Thoracic aorta endothelial cell (primary cell): ENCODE measurements around the gene HIP1. TPM values are rescaled to one million over a fixed set of nuclear protein-coding genes. Genes with fewer than 3 reads are reported as not detected.

ENCODE experiments used
- small RNA-seq: library from RNA; depleted of rRNA; stranded (forward); fragments of <200 nt; gene quantifications from one replicate; pipeline ENCODE3, GENCODE V24; 2012
- total RNA-seq: library from RNA; depleted of rRNA; stranded (reverse); fragments of >200 nt; gene quantifications from 2 replicates; pipeline ENCODE4 v1.2.3, GENCODE V29; 2012

The HIP1 gene
- total RNA-seq, result 20.7 and 43.2 TPM in 2 replicates

DNA sequence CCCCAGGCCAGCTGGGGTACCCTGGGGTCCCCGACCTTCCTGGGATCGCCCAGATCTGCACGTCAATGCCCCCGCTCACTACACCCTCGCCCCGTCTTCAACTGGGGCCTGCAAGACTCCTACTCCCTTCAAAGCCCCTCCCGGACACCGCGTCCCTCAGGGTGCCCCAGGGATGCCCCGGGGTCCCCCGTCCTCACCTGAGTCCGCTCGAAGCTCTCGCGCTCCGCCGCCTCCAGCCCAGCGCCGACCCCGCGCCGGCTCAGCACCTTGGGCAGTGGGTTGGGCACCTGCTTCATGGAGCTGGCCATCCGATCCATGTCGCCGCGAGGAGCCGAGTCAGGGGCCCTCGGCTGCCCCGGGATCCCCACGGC lies at the start of gene HIP1:
HIP1 (minus strand) TSS at position 338 of the 371 bp plus-strand sequence; CDS start at position 317, 21 bp downstream.

DNA sequence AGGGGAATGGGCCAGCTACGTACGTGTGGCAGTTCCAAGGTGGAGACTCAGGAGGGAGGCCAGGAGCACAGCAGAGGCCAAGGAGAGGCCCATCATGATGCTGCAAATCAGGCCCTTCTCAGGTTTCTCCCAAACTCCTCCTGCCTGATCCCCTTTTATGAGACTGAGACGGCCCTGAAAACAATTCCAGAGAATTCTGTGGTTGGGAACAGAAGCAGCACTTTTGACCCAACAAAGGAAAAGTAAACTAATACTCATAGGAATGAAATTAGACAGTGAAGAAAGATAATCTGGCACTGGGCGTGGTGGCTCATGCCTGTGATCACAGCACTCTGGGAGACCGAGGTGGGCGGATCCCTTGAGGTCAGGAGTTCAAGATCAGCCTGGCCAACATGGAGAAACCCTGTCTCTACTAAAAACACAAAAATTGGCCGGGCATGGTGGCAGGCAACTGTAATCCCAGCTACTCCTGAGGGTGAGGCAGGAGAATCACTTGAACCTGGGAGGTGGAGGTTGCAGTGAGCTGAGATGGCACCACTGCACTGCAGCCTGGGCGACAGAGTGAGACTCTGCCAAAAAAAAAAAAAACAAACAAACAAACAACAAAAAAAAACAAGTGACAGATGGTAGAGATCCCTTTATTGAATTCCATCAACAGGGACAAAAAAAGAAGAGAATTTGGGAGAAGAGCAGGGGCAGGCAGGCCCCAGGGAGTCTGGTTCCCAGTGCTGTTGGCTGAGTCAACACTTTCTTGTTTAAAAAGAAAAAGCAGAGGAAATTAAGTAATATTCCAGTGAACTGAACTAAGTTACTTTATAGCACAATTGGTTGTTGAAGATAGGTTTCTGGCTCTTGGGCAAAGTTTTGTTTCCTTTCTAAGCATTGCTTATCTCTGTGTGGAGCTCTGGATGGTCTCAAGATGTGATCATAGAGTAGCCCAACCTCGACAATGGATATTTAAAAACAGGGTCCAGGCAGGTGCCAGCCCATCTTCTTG lies 33.6 kb upstream of the HIP1 start, which contains the start of gene CCL26:
CCL26 (minus strand) TSS at position 131 of the 997 bp plus-strand sequence; CDS start at position 96, 35 bp downstream.

DNA sequence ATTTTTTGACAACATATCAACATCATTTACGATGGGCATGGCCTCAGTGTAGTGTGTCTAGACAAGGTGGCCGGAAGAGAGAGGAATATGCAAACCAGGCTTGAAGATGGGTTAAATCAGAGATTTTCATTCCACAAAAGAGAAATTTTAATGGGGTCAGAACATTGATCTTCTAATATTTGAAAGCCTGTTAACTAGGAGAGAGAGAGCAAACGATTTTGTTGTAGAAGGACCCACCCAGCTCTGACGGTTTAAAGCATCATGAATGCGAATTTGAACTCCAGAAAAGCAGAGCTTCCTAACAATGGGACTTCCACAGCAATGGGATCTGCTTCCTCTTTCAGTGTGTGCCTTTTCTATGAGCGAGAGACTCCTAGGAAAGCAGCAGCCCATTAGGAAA lies 246.7 kb downstream of the HIP1 start, which contains the start of gene SPDYE5:
SPDYE5 (plus strand) TSS at position 301 of the 400 bp plus-strand sequence. CDS start 1,728 bp downstream, outside the sequence.

DNA sequence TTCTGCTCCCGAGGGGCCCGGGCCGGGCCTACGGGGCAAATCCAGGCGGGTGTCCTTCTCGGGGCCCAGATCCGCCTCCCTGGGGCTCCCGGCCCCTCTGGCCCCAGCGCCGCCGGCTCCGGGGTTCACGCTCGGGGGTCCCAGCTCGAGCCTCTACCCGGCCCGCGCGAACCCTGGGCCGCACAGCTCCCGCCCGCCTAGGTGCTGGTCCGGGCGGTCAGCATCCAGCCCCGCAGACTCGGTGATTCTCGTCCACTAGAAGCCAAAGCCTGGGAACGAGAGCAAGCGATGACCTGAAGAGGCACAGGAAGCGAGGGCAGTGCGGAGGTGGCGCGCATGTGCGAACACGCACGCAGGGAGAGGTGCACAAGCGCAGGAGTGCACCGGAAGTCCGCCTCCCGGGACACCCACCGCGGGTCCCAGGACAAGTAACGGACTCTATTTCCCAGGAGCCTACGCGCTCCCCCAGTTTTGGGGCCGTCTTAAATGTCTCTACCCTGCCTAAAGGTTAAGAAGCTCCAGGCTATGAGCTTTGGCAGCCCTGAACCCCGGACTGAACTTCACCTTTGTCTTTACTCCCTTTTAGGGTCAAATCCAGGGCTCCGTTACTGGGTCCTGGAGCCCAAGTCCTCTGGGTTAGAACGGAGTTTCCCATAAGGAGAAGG lies 252.6 kb downstream of the HIP1 start, which contains the start of gene POM121C:
POM121C (minus strand) TSS at position 321 of the 665 bp plus-strand sequence. CDS start 44,803 bp downstream, outside the sequence.

Small RNA genes within 50 kb of the gene (small RNA-seq; reads per million reads assigned to genes)
- gene AC211429.1 (not detected), gene RF00019 (not detected)

Other genes starting within 250 kb of the HIP1 start
- under 0.01 TPM in 1 of 2 replicates, not detected in the other for gene SPDYE5, start 246.6 kb downstream of the HIP1 start, total RNA-seq
- not detected in 2 replicates for gene CCL26, start 33.3 kb upstream of the HIP1 start, total RNA-seq
- 0.53 TPM in 1 of 2 replicates, not detected in the other for gene CCL24, start 74.9 kb upstream of the HIP1 start, total RNA-seq
- gene RHBDD2, start 140.1 kb upstream of the HIP1 start, total RNA-seq, result 13.3 and 19.6 TPM in 2 replicates
- 46.3 and 51.8 TPM in 2 replicates for gene POR, start 176.2 kb upstream of the HIP1 start, total RNA-seq